Glutamatergic neuron (in vitro differentiated cells): ENCODE data around the gene PPP1R9B. TPM values are rescaled to one million over a fixed set of nuclear protein-coding genes. Genes with fewer than 3 reads are reported as not detected.

Source experiments
- DNase-seq: peaks from one replicate; pipeline ENCODE4 v3.0.0; 2022
- H3K27ac Mint-ChIP-seq: one replicate; pipeline ENCODE4 v1.8.0; 2020; ENCODE audit warnings: mild to moderate bottlenecking, mixed read lengths, inconsistent platforms; ENCODE audit not compliant: unreplicated experiment
- H3K27me3 Mint-ChIP-seq: one replicate; pipeline ENCODE4 v1.8.0; 2020; ENCODE audit warnings: mild to moderate bottlenecking, moderate library complexity, mixed read lengths, inconsistent platforms; ENCODE audit not compliant: unreplicated experiment
- H3K36me3 Mint-ChIP-seq: one replicate; pipeline ENCODE4 v1.8.0; 2020; ENCODE audit warnings: mild to moderate bottlenecking, mixed read lengths, inconsistent platforms; ENCODE audit not compliant: unreplicated experiment
- H3K4me1 Mint-ChIP-seq: one replicate; pipeline ENCODE4 v1.8.0; 2020; ENCODE audit warnings: mild to moderate bottlenecking, low read depth, mixed read lengths, inconsistent platforms; ENCODE audit not compliant: unreplicated experiment
- H3K4me3 Mint-ChIP-seq: one replicate; pipeline ENCODE4 v1.8.0; 2020; ENCODE audit warnings: mild to moderate bottlenecking, mixed read lengths, inconsistent platforms; ENCODE audit not compliant: unreplicated experiment
- H3K9me3 Mint-ChIP-seq: one replicate; pipeline ENCODE4 v1.8.0; 2020; ENCODE audit warnings: mild to moderate bottlenecking, moderate library complexity, mixed read lengths, inconsistent platforms; ENCODE audit not compliant: unreplicated experiment
- CTCF ChIP-seq: fragments of 200-600 bp; sonication (generic); IDR thresholded peaks from one replicate; pipeline ENCODE4 v1.5.0; 2021; ENCODE audit not compliant: partially characterized antibody, unreplicated experiment
- long read RNA-seq: library from polyadenylated mRNA; unstranded; transcript quantifications from one replicate; pipeline ENCODE4 v2.0.0, GENCODE V29; 2020; ENCODE audit not compliant: unreplicated experiment
- total RNA-seq: library from RNA; stranded (reverse); fragmentation: NEBNext Ultra II Directional; extraction: Animal tissue kit (Norgen Biotek cat#: 25700); gene quantifications from one replicate; pipeline ENCODE4 v1.2.1, GENCODE V29; 2021; ENCODE audit not compliant: unreplicated experiment

The PPP1R9B gene, protein sequence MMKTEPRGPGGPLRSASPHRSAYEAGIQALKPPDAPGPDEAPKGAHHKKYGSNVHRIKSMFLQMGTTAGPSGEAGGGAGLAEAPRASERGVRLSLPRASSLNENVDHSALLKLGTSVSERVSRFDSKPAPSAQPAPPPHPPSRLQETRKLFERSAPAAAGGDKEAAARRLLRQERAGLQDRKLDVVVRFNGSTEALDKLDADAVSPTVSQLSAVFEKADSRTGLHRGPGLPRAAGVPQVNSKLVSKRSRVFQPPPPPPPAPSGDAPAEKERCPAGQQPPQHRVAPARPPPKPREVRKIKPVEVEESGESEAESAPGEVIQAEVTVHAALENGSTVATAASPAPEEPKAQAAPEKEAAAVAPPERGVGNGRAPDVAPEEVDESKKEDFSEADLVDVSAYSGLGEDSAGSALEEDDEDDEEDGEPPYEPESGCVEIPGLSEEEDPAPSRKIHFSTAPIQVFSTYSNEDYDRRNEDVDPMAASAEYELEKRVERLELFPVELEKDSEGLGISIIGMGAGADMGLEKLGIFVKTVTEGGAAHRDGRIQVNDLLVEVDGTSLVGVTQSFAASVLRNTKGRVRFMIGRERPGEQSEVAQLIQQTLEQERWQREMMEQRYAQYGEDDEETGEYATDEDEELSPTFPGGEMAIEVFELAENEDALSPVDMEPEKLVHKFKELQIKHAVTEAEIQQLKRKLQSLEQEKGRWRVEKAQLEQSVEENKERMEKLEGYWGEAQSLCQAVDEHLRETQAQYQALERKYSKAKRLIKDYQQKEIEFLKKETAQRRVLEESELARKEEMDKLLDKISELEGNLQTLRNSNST
- total RNA-seq = 74.0 TPM
- long read RNA-seq = 0 reads

- peaks cover 6% of the 10 kb centered on the region for H3K27me3 Mint-ChIP-seq
- H3K4me3 Mint-ChIP-seq = peak within 1 kb of the TSS; percentile 95
- H3K27ac Mint-ChIP-seq = peak within 1 kb of the TSS; percentile 92
- H3K4me1 Mint-ChIP-seq = peaks cover 20% of the 10 kb centered on the region
- DNase-seq = peak; percentile 44
- TF ChIP-seq CTCF = no peak
- H3K36me3 Mint-ChIP-seq = no peaks in the 10 kb centered on the region
- H3K9me3 Mint-ChIP-seq = peaks cover 9% of the 10 kb centered on the region
Observed at GRCh38 chr17:50150354-50151040, at the start of gene PPP1R9B. TSS of gene PPP1R9B (minus strand) at chr17:50150677. CDS start at chr17:50150513, 164 bp downstream.

DNA sequence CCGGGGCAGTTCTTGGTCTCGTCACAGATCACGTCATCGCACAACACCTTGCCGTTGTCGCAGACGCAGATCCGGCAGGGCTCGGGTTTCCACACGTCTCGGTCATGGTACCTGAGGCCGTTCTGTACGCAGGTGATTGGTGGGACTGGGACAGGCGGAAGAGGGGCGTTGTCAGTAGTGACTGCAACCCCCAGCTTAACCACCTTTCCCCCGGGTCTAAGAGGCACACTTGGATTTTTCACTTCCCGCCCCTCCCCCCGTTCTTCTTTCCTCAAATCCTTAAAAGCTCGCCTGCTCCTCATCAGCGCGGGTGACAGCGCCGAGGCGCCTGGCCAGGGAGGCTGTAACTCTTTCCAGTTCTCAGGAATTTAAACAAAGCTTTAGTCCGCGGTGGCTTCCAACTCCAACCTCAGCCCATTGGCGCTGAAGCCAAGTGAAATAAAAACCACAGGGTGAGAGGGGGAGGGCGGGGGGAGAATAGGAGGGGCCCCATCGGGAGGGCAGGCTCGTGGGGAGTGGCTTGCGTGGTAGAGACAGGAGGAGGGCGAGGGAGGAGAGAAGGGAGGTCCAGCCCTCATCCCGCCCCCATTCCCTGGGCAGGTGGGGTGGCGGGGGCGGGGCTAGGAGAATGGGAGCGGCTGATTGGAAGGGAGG lies 49.5 kb upstream of the PPP1R9B start:
- no peaks in the 10 kb centered on the region for H3K36me3 Mint-ChIP-seq
- H3K27me3 Mint-ChIP-seq = peaks cover 17% of the 10 kb centered on the region
- H3K9me3 Mint-ChIP-seq = peaks cover 4% of the 10 kb centered on the region
- H3K4me3 Mint-ChIP-seq = peak overlapping the region; percentile 52
- DNase-seq = peak; percentile 28
- no peak overlapping the region for H3K27ac Mint-ChIP-seq
- H3K4me1 Mint-ChIP-seq = peaks cover 2% of the 10 kb centered on the region
- TF ChIP-seq CTCF = no peak

DNA sequence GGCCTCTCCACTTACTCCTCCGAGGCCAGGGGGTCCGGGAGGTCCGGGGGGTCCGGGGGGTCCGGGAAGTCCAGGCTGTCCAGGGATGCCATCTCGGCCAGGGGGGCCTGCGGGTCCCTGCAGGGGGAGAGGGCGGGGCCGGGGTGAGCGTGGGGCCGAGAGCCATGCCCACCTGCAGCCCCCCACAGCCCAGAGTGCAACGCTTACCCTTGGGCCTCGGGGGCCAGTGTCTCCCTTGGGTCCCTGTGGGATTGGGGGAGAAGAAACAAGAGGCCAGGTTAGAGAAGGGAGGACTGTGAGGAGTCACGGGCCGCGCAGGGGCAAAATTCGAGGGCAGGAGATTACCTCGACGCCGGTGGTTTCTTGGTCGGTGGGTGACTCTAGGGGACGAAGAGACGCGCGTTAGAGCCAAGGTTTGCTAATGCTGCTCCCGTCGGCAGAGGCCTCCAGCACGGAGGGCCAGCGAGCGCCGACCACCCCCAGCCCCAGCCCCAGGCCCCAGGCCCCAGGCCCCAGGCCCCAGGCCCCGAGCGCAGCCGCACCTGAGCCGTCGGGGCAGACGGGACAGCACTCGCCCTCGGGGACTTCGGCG lies 48.8 kb upstream of the PPP1R9B start:
- peaks cover 17% of the 10 kb centered on the region for H3K27me3 Mint-ChIP-seq
- H3K27ac Mint-ChIP-seq = no peak overlapping the region
- no peak for TF ChIP-seq CTCF
- no peaks in the 10 kb centered on the region for H3K36me3 Mint-ChIP-seq
- peaks cover 4% of the 10 kb centered on the region for H3K9me3 Mint-ChIP-seq
- peaks cover 2% of the 10 kb centered on the region for H3K4me1 Mint-ChIP-seq
- no peak overlapping the region for H3K4me3 Mint-ChIP-seq
- no peak for DNase-seq

GRCh38 chr17:50198026-50198669 lies 47.7 kb upstream of the PPP1R9B start:
- peaks cover 20% of the 10 kb centered on the region for H3K27me3 Mint-ChIP-seq
- H3K4me3 Mint-ChIP-seq = no peak overlapping the region
- peaks cover 2% of the 10 kb centered on the region for H3K4me1 Mint-ChIP-seq
- TF ChIP-seq CTCF = peak; percentile 68
- no peaks in the 10 kb centered on the region for H3K36me3 Mint-ChIP-seq
- peaks cover 7% of the 10 kb centered on the region for H3K9me3 Mint-ChIP-seq
- peak; percentile 79 for DNase-seq
- no peak overlapping the region for H3K27ac Mint-ChIP-seq
